Fibroblast of lung (primary cell): ENCODE data around the gene PRRG2. TPM values are rescaled to one million over a fixed set of nuclear protein-coding genes. Genes with fewer than 3 reads are reported as not detected.
A peak's percentile ranks its signal among the peaks of the same experiment; 100 is the strongest.

Experiments used
- DNase-seq, 2 donors: peaks; one replicate each; pipeline versions ENCODE4 v3.0.0 to v3.0.0-alpha.2; 2010; ENCODE audit warnings: low read depth in 2 of 2
- H2AFZ ChIP-seq: 2 replicates; pipeline ENCODE4 v1.5.1; 2012; ENCODE audit warnings: low read length, control low read depth, inconsistent platforms
- H3K27ac ChIP-seq: 2 replicates; pipeline ENCODE4 v1.5.1; 2011; ENCODE audit warnings: low read length, control low read depth; ENCODE audit not compliant: insufficient read depth
- H3K27me3 ChIP-seq: 2 replicates; pipeline ENCODE4 v1.5.1; 2011; ENCODE audit warnings: mild to moderate bottlenecking, low read length; ENCODE audit not compliant: control insufficient read depth, insufficient read depth
- H3K36me3 ChIP-seq: 2 replicates; pipeline ENCODE4 v1.5.1; 2011; ENCODE audit warnings: low read length; ENCODE audit not compliant: control insufficient read depth, insufficient read depth
- H3K4me1 ChIP-seq: 2 replicates; pipeline ENCODE4 v1.5.1; 2011; ENCODE audit warnings: low read length; ENCODE audit not compliant: control insufficient read depth, insufficient read depth; ENCODE audit errors: extremely low read depth
- H3K4me2 ChIP-seq: 2 replicates; pipeline ENCODE4 v1.5.1; 2011; ENCODE audit warnings: low read length, control low read depth; ENCODE audit not compliant: insufficient read depth; ENCODE audit errors: extremely low read depth
- H3K4me3 ChIP-seq, 4 experiments: fragments of 200-600 bp in 1 of 4; sonication (generic) in 1 of 4; replicated peaks in 1 of 4; 2 replicates each; pipeline ENCODE4 v1.5.1; 2011 to 2016; ENCODE audit warnings: low read length in 4 of 4, low read depth in 3 of 4, mild to moderate bottlenecking in 3 of 4, control low read depth in 2 of 4, inconsistent platforms in 1 of 4, mixed read lengths in 1 of 4; ENCODE audit not compliant: insufficient read depth in 1 of 4; ENCODE audit errors: control extremely low read depth in 1 of 4
- H3K79me2 ChIP-seq: 2 replicates; pipeline ENCODE4 v1.5.1; 2012; ENCODE audit warnings: mild to moderate bottlenecking, low read length, inconsistent platforms; ENCODE audit not compliant: control insufficient read depth, insufficient read depth
- H3K9ac ChIP-seq: 2 replicates; pipeline ENCODE4 v1.5.1; 2011; ENCODE audit warnings: mild to moderate bottlenecking, low read length, control low read depth; ENCODE audit not compliant: insufficient read depth
- H3K9me3 ChIP-seq: 2 replicates; pipeline ENCODE4 v1.5.1; 2012; ENCODE audit warnings: low read depth, low read length; ENCODE audit not compliant: control insufficient read depth, insufficient read depth
- H4K20me1 ChIP-seq: 2 replicates; pipeline ENCODE4 v1.5.1; 2011; ENCODE audit warnings: low read length; ENCODE audit not compliant: control insufficient read depth, insufficient read depth; ENCODE audit errors: extremely low read depth
- CTCF ChIP-seq, 2 donors: IDR thresholded peaks in 1 of 2; conservative IDR thresholded peaks in 1 of 2; 1 replicate in 1 of 2; 2 replicates in 1 of 2; pipeline ENCODE4 v1.5.1; 2011 to 2012; ENCODE audit warnings: low read length in 2 of 2, control low read depth in 1 of 2, inconsistent platforms in 1 of 2, low read depth in 1 of 2, mild to moderate bottlenecking in 1 of 2
- EZH2 ChIP-seq: IDR thresholded peaks from 2 replicates; pipeline ENCODE4 v1.5.1; 2012; ENCODE audit warnings: low read length, control low read depth, mild to moderate bottlenecking; ENCODE audit errors: missing control alignments
- polyA plus RNA-seq, 2 donors: library from polyadenylated mRNA; depleted of rRNA in 1 of 2; stranded (reverse) in 1 of 2; unstranded in 1 of 2; fragments of >200 nt; gene quantifications; 2 replicates each; pipeline ENCODE4 v1.2.1, GENCODE V29; 2011 to 2012; ENCODE audit warnings: missing spikeins in 1 of 2
- total RNA-seq: library from RNA; depleted of rRNA; stranded (reverse); fragments of >200 nt; gene quantifications from 2 replicates; pipeline ENCODE4 v1.2.1, GENCODE V29; 2014

Gene PRRG2
- total and polyA plus RNA-seq, 2 donors (not counting 1 experiment from before 2014, with no cell fraction given): 0.17 TPM; not detected in 1

- H3K79me2 ChIP-seq: peaks cover 28% of the 10 kb centered on the region
- peaks cover 5% of the 10 kb centered on the region for H3K4me1 ChIP-seq
- DNase-seq: peak; percentile 96 to 98
- peak within 1 kb of the TSS; percentile 68 to 98 (median 88) for H3K4me3 ChIP-seq
- H3K36me3 ChIP-seq: no peaks in the 10 kb centered on the region
- H3K9me3 ChIP-seq: no peaks in the 10 kb centered on the region
- H3K27ac ChIP-seq: peak within 1 kb of the TSS; percentile 55
- H3K9ac ChIP-seq: peak within 1 kb of the TSS; percentile 58
- H3K4me2 ChIP-seq: peak within 1 kb of the TSS; percentile 81
- TF ChIP-seq CTCF (conservative IDR thresholded peaks at IDR 0.05 in 1 of 2, IDR thresholded peaks at IDR 0.05 in 1 of 2; ENCODE audit: low read depth in 1 of 2, low read length in 2 of 2): no peak
- no peak for TF ChIP-seq EZH2
- H2AFZ ChIP-seq: peak within 1 kb of the TSS; percentile 81
- no peaks in the 10 kb centered on the region for H3K27me3 ChIP-seq
- no peaks in the 10 kb centered on the region for H4K20me1 ChIP-seq
These were observed 681 bp upstream of the PRRG2 start, which contains the start of gene NOSIP for GRCh38 chr19:49580264-49581006. Gene NOSIP (minus strand): TSS chr19:49580556. CDS start chr19:49560691, 19,865 bp downstream.

- no peaks in the 10 kb centered on the region for H3K27me3 ChIP-seq
- H2AFZ ChIP-seq: no peak overlapping the region
- H3K4me1 ChIP-seq: peaks cover 5% of the 10 kb centered on the region
- no peak overlapping the region for H3K9ac ChIP-seq
- H3K79me2 ChIP-seq: peaks cover 16% of the 10 kb centered on the region
- no peaks in the 10 kb centered on the region for H4K20me1 ChIP-seq
- no peaks in the 10 kb centered on the region for H3K36me3 ChIP-seq
- H3K27ac ChIP-seq: no peak overlapping the region
- H3K4me2 ChIP-seq: no peak overlapping the region
- H3K9me3 ChIP-seq: no peaks in the 10 kb centered on the region
- no peak for TF ChIP-seq CTCF (conservative IDR thresholded peaks at IDR 0.05 in 1 of 2, IDR thresholded peaks at IDR 0.05 in 1 of 2; ENCODE audit: low read depth in 1 of 2, low read length in 2 of 2)
- no peak for TF ChIP-seq EZH2
- DNase-seq: no peak
- H3K4me3 ChIP-seq: no peak overlapping the region
These were observed 2.1 kb downstream of the PRRG2 start for GRCh38 chr19:49583239-49583638.

GRCh38 chr19:49585023-49585422 is 3.9 kb downstream of the PRRG2 start:
- H3K4me2 ChIP-seq: no peak overlapping the region
- H3K36me3 ChIP-seq: no peaks in the 10 kb centered on the region
- H3K79me2 ChIP-seq: peaks cover 1% of the 10 kb centered on the region
- no peaks in the 10 kb centered on the region for H3K27me3 ChIP-seq
- no peak for TF ChIP-seq CTCF (conservative IDR thresholded peaks at IDR 0.05 in 1 of 2, IDR thresholded peaks at IDR 0.05 in 1 of 2; ENCODE audit: low read depth in 1 of 2, low read length in 2 of 2)
- no peak for TF ChIP-seq EZH2
- no peak overlapping the region for H3K4me3 ChIP-seq
- no peak for DNase-seq
- no peaks in the 10 kb centered on the region for H3K9me3 ChIP-seq
- no peak overlapping the region for H3K9ac ChIP-seq
- no peak overlapping the region for H3K27ac ChIP-seq
- H2AFZ ChIP-seq: no peak overlapping the region
- no peaks in the 10 kb centered on the region for H4K20me1 ChIP-seq
- no peaks in the 10 kb centered on the region for H3K4me1 ChIP-seq
